Thyroid gland (tissue), 4 donors: ENCODE measurements around the gene VIT. TPM values are rescaled to one million over a fixed set of nuclear protein-coding genes. Genes with fewer than 3 reads are reported as not detected.

Source experiments
- DNase-seq, 2 donors: peaks; one replicate each; pipeline ENCODE4 v3.0.0-alpha.2; 2019
- H3K27ac ChIP-seq, 3 donors: fragments of 200-600 bp; sonication (generic); 1 replicate in 2 of 3; 2 replicates in 1 of 3; pipeline ENCODE4 v1.5.1; 2016 to 2019; ENCODE audit warnings: mild to moderate bottlenecking in 1 of 3, moderate library complexity in 1 of 3
- H3K27me3 ChIP-seq: fragments of 200-600 bp; sonication (generic); one replicate; pipeline ENCODE4 v1.5.1; 2019
- H3K36me3 ChIP-seq, 2 donors: fragments of 200-600 bp; sonication (generic); one replicate each; pipeline ENCODE4 v1.5.1; 2016 to 2019
- H3K4me1 ChIP-seq, 2 donors: fragments of 200-600 bp; sonication (generic); one replicate each; pipeline ENCODE4 v1.5.1; 2017 to 2019
- H3K4me3 ChIP-seq, 3 donors: fragments of 200-600 bp; sonication (generic); replicated peaks in 1 of 3; 1 replicate in 2 of 3; 2 replicates in 1 of 3; pipeline ENCODE4 v1.5.1; 2016; ENCODE audit warnings: mild to moderate bottlenecking in 1 of 3
- H3K9me3 ChIP-seq: fragments of 200-600 bp; sonication (generic); one replicate; pipeline ENCODE4 v1.5.1; 2017
- POLR2A ChIP-seq, 2 donors: fragments of 450-650 bp; IDR thresholded peaks; one replicate each; pipeline ENCODE4 v1.6.1; 2017; ENCODE audit warnings: antibody characterized with exemption in 2 of 2, mild to moderate bottlenecking in 2 of 2, moderate library complexity in 1 of 2
- WGBS, 2 donors: methylation state at CpG; one replicate each; pipeline ENCODE4 v1.1.5; 2017; 5-methylcytosine and 5-hydroxymethylcytosine counted together
- intact Hi-C: fragments of 100-400 bp; cut with DNase I; formaldehyde crosslinking; loops from one replicate; pipeline ENCODE4 v1.15.1; 2023
- total RNA-seq, 4 donors: library from RNA; depleted of rRNA; stranded (reverse); fragments of >200 nt; gene quantifications; one replicate each; pipeline ENCODE4 v1.2.3, GENCODE V29; 2016
- TF ChIP-seq, protein P1 (sequence below), 6 experiments: fragments of 200-600 bp in 3 of 6; fragments of 450-650 bp in 3 of 6; sonication (generic) in 3 of 6; IDR thresholded peaks; one replicate each; pipeline ENCODE4 v1.5.1; 2016 to 2019; ENCODE audit warnings: antibody characterized with exemption in 6 of 6, mild to moderate bottlenecking in 2 of 6, inconsistent platforms in 1 of 6, moderate library complexity in 1 of 6

Gene VIT
- total RNA-seq, 4 donors from 2014 or later = 9.4 to 24.7 (median 20.6) TPM

GRCh38 chr2:36839976-36840617 lies 143.6 kb downstream of the VIT start:
- Histone ChIP-seq H3K36me3 (peaks cover 0 to 6% of the 10 kb centered on the region in 2 donors), H3K4me1 (no peaks in the 10 kb centered on the region), H3K27ac (no peak overlapping the region), H3K27me3 (no peaks in the 10 kb centered on the region), H3K9me3 (no peaks in the 10 kb centered on the region), H3K4me3 (no peak overlapping the region)
- WGBS, 2 donors = 81% methylated on average over 4 of the region's 4 CpGs
- TF ChIP-seq, protein P1, sequence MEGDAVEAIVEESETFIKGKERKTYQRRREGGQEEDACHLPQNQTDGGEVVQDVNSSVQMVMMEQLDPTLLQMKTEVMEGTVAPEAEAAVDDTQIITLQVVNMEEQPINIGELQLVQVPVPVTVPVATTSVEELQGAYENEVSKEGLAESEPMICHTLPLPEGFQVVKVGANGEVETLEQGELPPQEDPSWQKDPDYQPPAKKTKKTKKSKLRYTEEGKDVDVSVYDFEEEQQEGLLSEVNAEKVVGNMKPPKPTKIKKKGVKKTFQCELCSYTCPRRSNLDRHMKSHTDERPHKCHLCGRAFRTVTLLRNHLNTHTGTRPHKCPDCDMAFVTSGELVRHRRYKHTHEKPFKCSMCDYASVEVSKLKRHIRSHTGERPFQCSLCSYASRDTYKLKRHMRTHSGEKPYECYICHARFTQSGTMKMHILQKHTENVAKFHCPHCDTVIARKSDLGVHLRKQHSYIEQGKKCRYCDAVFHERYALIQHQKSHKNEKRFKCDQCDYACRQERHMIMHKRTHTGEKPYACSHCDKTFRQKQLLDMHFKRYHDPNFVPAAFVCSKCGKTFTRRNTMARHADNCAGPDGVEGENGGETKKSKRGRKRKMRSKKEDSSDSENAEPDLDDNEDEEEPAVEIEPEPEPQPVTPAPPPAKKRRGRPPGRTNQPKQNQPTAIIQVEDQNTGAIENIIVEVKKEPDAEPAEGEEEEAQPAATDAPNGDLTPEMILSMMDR (IDR thresholded peaks at IDR 0.05) = no peak
- no peak for TF ChIP-seq POLR2A (IDR thresholded peaks at IDR 0.05)
- no peak for DNase-seq
- intact Hi-C loops = no loop called here

DNA sequence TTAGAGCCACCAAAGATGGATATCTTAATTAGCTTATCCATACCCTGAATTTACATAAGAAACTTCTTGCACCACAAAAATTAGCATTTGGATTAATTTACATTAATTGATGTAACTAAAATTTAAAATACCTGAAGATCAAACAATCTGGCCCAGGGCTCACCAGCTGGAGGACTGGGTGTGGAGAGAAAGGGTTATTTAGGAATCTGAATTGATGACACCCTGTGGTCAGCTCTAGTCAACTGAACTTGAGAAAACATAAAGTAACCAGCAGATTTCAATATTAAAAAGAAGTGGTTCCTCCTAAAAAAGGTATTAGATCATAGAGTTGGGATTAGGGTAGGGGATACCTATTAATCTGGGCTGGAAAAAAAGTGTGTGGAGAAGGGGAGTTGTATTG lies 147.3 kb downstream of the VIT start:
- H3K4me1 ChIP-seq = no peaks in the 10 kb centered on the region
- DNase-seq = no peak
- H3K36me3 ChIP-seq = peaks cover 3 to 8% of the 10 kb centered on the region in 2 donors
- TF ChIP-seq, protein P1 (IDR thresholded peaks at IDR 0.05) = no peak
- TF ChIP-seq POLR2A (IDR thresholded peaks at IDR 0.05) = no peak
- H3K4me3 ChIP-seq = no peak overlapping the region
- H3K9me3 ChIP-seq = no peaks in the 10 kb centered on the region
- H3K27me3 ChIP-seq = no peaks in the 10 kb centered on the region
- intact Hi-C loops = no loop called here
- no peak overlapping the region for H3K27ac ChIP-seq

GRCh38 chr2:36849265-36849664 lies 152.8 kb downstream of the VIT start:
- no peaks in the 10 kb centered on the region for H3K4me1 ChIP-seq
- TF ChIP-seq, protein P1 (IDR thresholded peaks at IDR 0.05) = no peak
- TF ChIP-seq POLR2A (IDR thresholded peaks at IDR 0.05) = no peak
- WGBS, 2 donors = 98 to 99% methylated on average over 8 of the region's 8 CpGs

GRCh38 chr2:36854241-36854640 lies 157.7 kb downstream of the VIT start:
- DNase-seq = no peak
- WGBS, 2 donors = 90 to 95% methylated on average over 2 of the region's 2 CpGs
- no peak overlapping the region for H3K27ac ChIP-seq
- no peak for TF ChIP-seq POLR2A (IDR thresholded peaks at IDR 0.05)
- TF ChIP-seq, protein P1 (IDR thresholded peaks at IDR 0.05) = no peak
- H3K4me1 ChIP-seq = no peaks in the 10 kb centered on the region
- H3K9me3 ChIP-seq = no peaks in the 10 kb centered on the region
- intact Hi-C loops = no loop called here
- peaks cover 7 to 12% of the 10 kb centered on the region in 2 donors for H3K36me3 ChIP-seq
- no peaks in the 10 kb centered on the region for H3K27me3 ChIP-seq
- no peak overlapping the region for H3K4me3 ChIP-seq

More at GRCh38 chr2:36849265-36849664, 152.8 kb downstream of the VIT start:
- intact Hi-C loops = no loop called here
- no peak for DNase-seq
- Histone ChIP-seq H3K27ac (no peak overlapping the region), H3K36me3 (peaks cover 11 to 14% of the 10 kb centered on the region in 2 donors), H3K27me3 (no peaks in the 10 kb centered on the region), H3K9me3 (no peaks in the 10 kb centered on the region), H3K4me3 (no peak overlapping the region)

GRCh38 chr2:36855429-36855828 lies 158.9 kb downstream of the VIT start:
- intact Hi-C loops = no loop called here
- no peak overlapping the region for H3K27ac ChIP-seq
- 95 to 99% methylated on average over 2 of the region's 2 CpGs for WGBS, 2 donors
- DNase-seq = no peak
- no peak overlapping the region for H3K4me3 ChIP-seq
- peaks cover 0 to 7% of the 10 kb centered on the region in 2 donors for H3K36me3 ChIP-seq
- no peaks in the 10 kb centered on the region for H3K9me3 ChIP-seq
- no peaks in the 10 kb centered on the region for H3K4me1 ChIP-seq
- TF ChIP-seq POLR2A (IDR thresholded peaks at IDR 0.05) = no peak
- TF ChIP-seq, protein P1 (IDR thresholded peaks at IDR 0.05) = no peak
- H3K27me3 ChIP-seq = no peaks in the 10 kb centered on the region
